ENCODE results near the gene ATG4C. TPM values are rescaled to one million over a fixed set of nuclear protein-coding genes. Genes with fewer than 3 reads are reported as not detected.

Gene ATG4C
- total RNA-seq, 1 donor from 2014 or later: 39.5 TPM

DNA sequence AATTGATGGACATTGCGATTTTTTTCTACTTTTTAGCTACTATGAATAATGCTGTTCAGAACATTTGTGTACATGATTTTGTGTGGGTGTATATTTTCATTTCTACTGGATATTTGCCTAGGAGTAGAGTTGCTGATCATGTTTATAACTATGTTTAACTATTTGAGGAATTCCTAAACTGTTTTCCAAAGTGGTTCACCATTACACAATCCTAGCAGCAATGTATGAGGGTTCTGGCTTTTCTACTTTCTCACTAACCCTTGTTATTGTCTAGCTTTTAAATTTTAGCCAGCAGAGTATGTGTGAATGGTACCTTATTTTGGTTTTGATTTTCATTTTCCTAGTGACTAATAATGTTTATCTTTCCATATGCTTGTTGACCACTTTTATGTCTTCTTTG lies 86.2 kb downstream of the ATG4C start:
- Histone ChIP-seq H3K79me2 (ENCODE audit: low read depth) (no peaks in the 10 kb centered on the region), H3K9ac (no peak overlapping the region), H4K20me1 (ENCODE audit: low read depth) (no peaks in the 10 kb centered on the region), H3K9me3 (ENCODE audit: low read depth) (no peaks in the 10 kb centered on the region), H3F3A (ENCODE audit: low read depth) (no peaks in the 10 kb centered on the region), H2AFZ (replicated peaks) (no peak overlapping the region), H3K27me3 (no peaks in the 10 kb centered on the region), H3K4me2 (no peak overlapping the region), H3K4me3 (no peak overlapping the region), H3K27ac (no peak overlapping the region), H3K36me3 (no peaks in the 10 kb centered on the region), H3K4me1 (no peaks in the 10 kb centered on the region)
- Mint-ChIP-seq H3K4me1 (no peaks in the 10 kb centered on the region), H3K36me3 (no peaks in the 10 kb centered on the region), H3K9me3 (no peaks in the 10 kb centered on the region), H3K4me3 (no peak overlapping the region), H3K27ac (no peak overlapping the region), H3K27me3 (ENCODE audit: insufficient read depth, low read depth) (no peaks in the 10 kb centered on the region)
- TF ChIP-seq, protein P1, sequence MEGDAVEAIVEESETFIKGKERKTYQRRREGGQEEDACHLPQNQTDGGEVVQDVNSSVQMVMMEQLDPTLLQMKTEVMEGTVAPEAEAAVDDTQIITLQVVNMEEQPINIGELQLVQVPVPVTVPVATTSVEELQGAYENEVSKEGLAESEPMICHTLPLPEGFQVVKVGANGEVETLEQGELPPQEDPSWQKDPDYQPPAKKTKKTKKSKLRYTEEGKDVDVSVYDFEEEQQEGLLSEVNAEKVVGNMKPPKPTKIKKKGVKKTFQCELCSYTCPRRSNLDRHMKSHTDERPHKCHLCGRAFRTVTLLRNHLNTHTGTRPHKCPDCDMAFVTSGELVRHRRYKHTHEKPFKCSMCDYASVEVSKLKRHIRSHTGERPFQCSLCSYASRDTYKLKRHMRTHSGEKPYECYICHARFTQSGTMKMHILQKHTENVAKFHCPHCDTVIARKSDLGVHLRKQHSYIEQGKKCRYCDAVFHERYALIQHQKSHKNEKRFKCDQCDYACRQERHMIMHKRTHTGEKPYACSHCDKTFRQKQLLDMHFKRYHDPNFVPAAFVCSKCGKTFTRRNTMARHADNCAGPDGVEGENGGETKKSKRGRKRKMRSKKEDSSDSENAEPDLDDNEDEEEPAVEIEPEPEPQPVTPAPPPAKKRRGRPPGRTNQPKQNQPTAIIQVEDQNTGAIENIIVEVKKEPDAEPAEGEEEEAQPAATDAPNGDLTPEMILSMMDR (IDR thresholded peaks at IDR 0.05): no peak
- no peak for TF ChIP-seq EZH2 (IDR thresholded peaks at IDR 0.05)
- no peak for TF ChIP-seq EZH2phosphoT487 (IDR thresholded peaks at IDR 0.05)
- no peak for DNase-seq (ENCODE audit: low spot score)

DNA sequence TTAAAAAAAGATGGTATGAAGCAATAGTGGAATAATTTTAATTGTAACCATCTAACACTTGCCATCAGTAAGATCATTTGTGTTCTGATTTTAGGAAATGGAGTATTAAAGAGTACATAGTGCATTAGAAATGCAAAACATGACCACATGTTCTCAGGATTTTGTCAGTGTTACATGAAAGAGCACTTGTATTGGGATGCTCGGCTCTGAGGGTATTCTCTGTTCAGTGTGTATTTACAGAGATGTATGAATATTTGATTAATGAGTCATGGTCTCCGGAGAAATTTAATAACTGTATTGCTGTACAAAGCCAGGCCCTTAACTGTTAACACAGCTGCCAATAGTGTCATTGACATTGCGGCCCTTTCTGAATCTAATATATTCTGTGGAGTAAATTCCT lies 91.7 kb downstream of the ATG4C start:
- H3K36me3 Mint-ChIP-seq: no peaks in the 10 kb centered on the region
- Histone ChIP-seq H3K36me3 (no peaks in the 10 kb centered on the region), H3K27ac (no peak overlapping the region), H4K20me1 (ENCODE audit: low read depth) (no peaks in the 10 kb centered on the region), H3K9ac (no peak overlapping the region), H3F3A (ENCODE audit: low read depth) (no peaks in the 10 kb centered on the region), H2AFZ (replicated peaks) (no peak overlapping the region), H3K79me2 (ENCODE audit: low read depth) (no peaks in the 10 kb centered on the region), H3K4me3 (no peak overlapping the region), H3K27me3 (no peaks in the 10 kb centered on the region), H3K9me3 (ENCODE audit: low read depth) (no peaks in the 10 kb centered on the region), H3K4me2 (no peak overlapping the region), H3K4me1 (no peaks in the 10 kb centered on the region)
- DNase-seq (ENCODE audit: low spot score): no peak
- H3K27ac Mint-ChIP-seq: no peak overlapping the region
- no peaks in the 10 kb centered on the region for H3K27me3 Mint-ChIP-seq (ENCODE audit: insufficient read depth, low read depth)
- H3K4me1 Mint-ChIP-seq: no peaks in the 10 kb centered on the region
- TF ChIP-seq EZH2 (IDR thresholded peaks at IDR 0.05): no peak
- TF ChIP-seq EZH2phosphoT487 (IDR thresholded peaks at IDR 0.05): no peak
- TF ChIP-seq, protein P1 (IDR thresholded peaks at IDR 0.05): no peak
- H3K4me3 Mint-ChIP-seq: no peak overlapping the region
- no peaks in the 10 kb centered on the region for H3K9me3 Mint-ChIP-seq

DNA sequence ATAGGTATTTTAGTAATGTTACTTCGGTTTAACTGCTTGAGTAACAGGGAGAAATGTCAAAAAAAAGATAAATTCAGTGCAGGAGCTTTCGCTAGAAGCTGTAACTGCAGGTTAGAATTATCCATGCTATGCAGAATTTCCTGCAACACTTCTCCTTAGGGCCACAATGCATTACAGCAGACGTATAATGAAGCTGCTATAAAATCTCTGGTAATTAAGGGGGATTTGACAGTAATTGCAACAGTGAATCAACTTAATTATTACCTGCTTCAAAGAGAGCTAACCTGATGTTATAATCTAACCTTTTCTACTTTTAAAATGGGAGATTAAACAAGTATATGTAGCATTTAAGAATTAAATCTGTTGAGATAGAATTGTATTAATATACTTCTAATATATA lies 92.6 kb downstream of the ATG4C start:
- Mint-ChIP-seq H3K36me3 (no peaks in the 10 kb centered on the region), H3K4me3 (no peak overlapping the region), H3K27me3 (ENCODE audit: insufficient read depth, low read depth) (no peaks in the 10 kb centered on the region), H3K9me3 (no peaks in the 10 kb centered on the region), H3K27ac (no peak overlapping the region), H3K4me1 (no peaks in the 10 kb centered on the region)
- no peak overlapping the region for H2AFZ ChIP-seq (replicated peaks)
- no peaks in the 10 kb centered on the region for H3F3A ChIP-seq (ENCODE audit: low read depth)
- no peaks in the 10 kb centered on the region for H3K4me1 ChIP-seq
- no peak overlapping the region for H3K4me3 ChIP-seq
- H3K36me3 ChIP-seq: no peaks in the 10 kb centered on the region
- no peaks in the 10 kb centered on the region for H3K27me3 ChIP-seq
- TF ChIP-seq EZH2 (IDR thresholded peaks at IDR 0.05): no peak
- no peak for DNase-seq (ENCODE audit: low spot score)
- no peaks in the 10 kb centered on the region for H4K20me1 ChIP-seq (ENCODE audit: low read depth)
- no peak overlapping the region for H3K4me2 ChIP-seq
- H3K27ac ChIP-seq: no peak overlapping the region
- no peaks in the 10 kb centered on the region for H3K79me2 ChIP-seq (ENCODE audit: low read depth)
- no peaks in the 10 kb centered on the region for H3K9me3 ChIP-seq (ENCODE audit: low read depth)
- no peak overlapping the region for H3K9ac ChIP-seq

DNA sequence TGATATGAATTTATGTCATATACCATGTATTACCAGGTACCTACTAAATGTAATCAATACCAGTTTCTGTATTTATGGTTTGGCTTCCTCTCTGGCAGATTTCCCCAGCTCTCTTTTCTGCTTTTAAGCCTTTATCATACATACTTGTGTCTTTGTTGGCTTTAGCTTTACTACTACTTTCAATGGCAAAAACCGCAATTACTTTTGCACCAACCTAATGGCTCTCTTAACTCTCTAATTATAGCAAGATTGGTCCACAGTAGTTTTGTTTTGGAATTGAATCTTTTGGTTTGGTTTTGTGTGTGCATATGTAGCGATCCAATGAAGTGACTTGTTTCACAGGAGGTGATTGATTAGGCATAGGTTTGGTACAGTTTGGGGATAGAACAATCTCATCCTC lies 93.6 kb downstream of the ATG4C start:
- no peak overlapping the region for H3K4me3 ChIP-seq
- no peaks in the 10 kb centered on the region for H3K36me3 Mint-ChIP-seq
- no peaks in the 10 kb centered on the region for H3F3A ChIP-seq (ENCODE audit: low read depth)
- H3K36me3 ChIP-seq: no peaks in the 10 kb centered on the region
- H3K4me2 ChIP-seq: no peak overlapping the region
- H3K9me3 ChIP-seq (ENCODE audit: low read depth): no peaks in the 10 kb centered on the region
- H3K27ac ChIP-seq: no peak overlapping the region
- H3K9ac ChIP-seq: no peak overlapping the region
- no peaks in the 10 kb centered on the region for H3K27me3 ChIP-seq
- H3K9me3 Mint-ChIP-seq: no peaks in the 10 kb centered on the region
- no peaks in the 10 kb centered on the region for H3K27me3 Mint-ChIP-seq (ENCODE audit: insufficient read depth, low read depth)
- H3K27ac Mint-ChIP-seq: no peak overlapping the region
- TF ChIP-seq EZH2phosphoT487 (IDR thresholded peaks at IDR 0.05): no peak
- TF ChIP-seq, protein P1 (IDR thresholded peaks at IDR 0.05): no peak
- no peak for TF ChIP-seq EZH2 (IDR thresholded peaks at IDR 0.05)
- no peak overlapping the region for H2AFZ ChIP-seq (replicated peaks)
- H3K79me2 ChIP-seq (ENCODE audit: low read depth): no peaks in the 10 kb centered on the region
- no peaks in the 10 kb centered on the region for H3K4me1 ChIP-seq
- no peak for DNase-seq (ENCODE audit: low spot score)
- no peaks in the 10 kb centered on the region for H3K4me1 Mint-ChIP-seq
- no peaks in the 10 kb centered on the region for H4K20me1 ChIP-seq (ENCODE audit: low read depth)
- H3K4me3 Mint-ChIP-seq: no peak overlapping the region

Measured in neural progenitor cell (in vitro differentiated cells).